COLO829 (cell line): Measurements from ENCODE around the gene NDUFS7.

Source experiments
- DNase-seq: peaks from one replicate; pipeline ENCODE4 v3.0.0; 2012; ENCODE audit warnings: low spot score

Gene NDUFS7

DNA sequence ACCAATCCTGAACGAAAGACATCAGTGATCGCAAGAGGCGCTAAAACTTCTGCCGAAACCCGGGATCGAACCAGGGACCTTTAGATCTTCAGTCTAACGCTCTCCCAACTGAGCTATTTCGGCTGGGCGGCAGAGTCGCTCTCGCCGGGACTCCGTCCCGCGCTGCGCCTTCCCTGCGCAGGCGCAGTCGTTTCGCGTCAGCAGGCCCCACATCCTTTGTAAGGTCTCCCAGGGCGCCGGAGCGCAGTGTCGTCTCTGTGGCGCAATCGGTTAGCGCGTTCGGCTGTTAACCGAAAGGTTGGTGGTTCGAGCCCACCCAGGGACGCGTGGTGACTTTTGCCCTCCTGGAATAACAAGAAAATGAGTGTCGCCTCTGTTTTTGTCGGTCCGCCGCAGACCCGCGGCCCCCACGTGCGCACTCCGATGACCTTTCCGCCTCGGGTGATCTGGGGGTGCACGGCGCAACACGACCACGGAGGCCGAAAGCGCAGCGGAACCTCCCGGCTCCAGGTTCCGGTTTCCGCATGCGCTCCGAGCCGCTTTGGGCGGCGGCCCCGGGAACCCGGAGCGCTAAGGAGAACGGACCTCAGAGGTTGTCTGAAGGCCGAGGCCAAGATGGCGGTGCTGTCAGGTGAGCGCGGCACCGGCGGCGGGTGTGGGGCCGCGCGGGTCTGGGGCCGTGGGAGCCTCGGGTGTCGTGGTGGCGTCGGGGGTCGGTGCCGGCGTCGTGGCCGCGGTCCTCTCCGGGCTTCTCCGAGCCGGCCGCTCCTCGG lies at the start of gene NDUFS7:
Gene NDUFS7 (plus strand): TSS at position 596 of the 773 bp plus-strand sequence. CDS start 20 bp downstream, at position 616.
- DNase-seq, result peak; percentile 73

GRCh38 chr19:1336079-1336684 lies 47.5 kb upstream of the NDUFS7 start:
- no peak for DNase-seq

DNA sequence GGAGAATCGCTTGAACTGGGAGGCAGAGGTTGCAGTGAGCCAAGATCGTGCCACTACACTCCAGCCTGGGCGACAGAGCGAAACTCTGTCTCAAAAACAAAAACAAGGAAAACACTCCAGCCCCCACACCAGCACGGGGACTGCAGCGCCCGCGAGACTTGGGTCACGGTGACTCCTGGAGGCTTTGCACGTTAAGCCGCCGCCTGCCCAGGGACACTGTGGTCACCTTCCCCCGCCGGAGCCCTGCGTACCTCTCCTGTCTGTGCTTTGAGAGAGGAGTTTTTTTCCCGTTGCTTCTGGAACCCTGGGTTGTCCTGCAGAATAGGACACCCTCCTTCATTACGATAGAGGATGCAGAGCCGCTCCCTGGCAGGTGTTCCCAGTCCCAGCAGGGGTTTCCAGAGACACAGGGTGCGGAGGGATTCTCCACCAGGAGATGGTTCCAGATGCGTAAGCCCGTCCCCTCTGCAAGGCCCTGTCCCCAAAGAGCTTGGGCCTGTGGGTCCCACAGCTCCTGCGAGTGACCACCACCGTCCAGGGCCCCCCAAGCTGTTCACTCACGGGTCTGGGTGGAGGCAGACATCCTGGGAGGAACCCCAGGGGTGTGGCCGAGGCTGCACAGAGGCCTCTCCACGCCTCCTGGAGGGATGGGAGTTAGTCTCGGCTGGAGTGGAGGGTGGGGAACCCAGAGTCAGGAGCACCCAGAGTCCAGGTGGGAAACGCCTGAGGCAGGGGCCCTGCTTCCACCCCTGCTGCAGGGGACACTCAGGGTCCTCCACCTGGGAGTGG lies 42.8 kb upstream of the NDUFS7 start:
- no peak for DNase-seq

DNA sequence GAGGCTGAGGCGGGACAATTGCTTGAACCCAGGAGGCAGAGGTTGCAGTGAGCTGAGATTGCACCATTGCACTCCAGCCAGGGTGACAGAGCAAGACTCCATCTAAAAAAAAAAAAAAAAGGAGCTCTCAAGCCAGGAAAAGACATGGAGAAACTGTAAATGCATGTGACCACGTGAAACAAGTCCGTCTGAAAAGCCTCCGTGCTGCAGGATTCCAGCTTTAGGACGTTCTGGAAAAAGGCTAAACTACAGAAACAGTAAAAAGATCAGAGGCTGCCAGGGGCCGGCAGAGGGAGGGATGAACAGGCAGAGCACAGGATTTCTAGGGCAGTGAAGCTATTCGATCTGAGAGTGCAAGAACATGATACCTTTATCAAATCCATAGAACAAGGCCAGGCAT lies 40.7 kb upstream of the NDUFS7 start:
- no peak for DNase-seq

DNA sequence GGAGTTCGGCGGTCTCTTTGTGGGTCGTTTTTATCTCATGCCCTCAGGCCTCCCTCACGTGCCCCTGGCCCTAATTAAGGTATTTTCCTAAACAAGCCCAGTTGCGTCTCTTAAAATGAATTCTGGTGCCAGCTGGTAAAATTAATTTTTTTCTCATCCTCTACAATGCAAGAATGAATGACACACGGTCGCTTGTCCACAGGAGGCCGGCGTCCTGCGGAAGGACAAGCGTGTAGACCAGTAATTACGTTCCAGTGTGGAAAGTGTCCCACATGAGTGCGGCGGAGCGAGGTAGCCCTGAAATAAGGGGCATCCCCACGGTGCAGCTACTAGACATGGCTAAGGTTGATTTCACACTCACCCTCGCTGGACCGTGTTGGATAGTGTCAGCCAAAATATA lies 34.5 kb upstream of the NDUFS7 start:
- DNase-seq, result no peak

DNA sequence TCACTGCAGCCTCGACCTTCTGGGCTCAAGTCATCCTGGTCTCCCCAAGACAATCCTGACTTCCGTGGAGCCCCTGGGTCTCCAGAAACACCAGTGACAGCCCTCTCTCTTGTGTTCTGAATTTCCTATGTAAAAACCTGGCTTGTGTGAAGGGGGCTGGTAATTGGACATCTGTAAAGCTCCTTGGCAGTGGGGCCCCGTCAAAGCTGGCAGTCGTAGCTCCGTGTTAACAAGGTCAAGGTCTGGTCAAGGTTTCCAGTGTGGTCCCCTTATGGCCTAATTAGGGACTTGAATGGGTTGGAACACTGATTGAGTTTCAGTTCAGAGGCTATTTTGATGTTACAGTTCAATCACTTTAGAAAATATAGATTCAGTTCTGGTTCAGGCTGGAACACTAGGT lies 32.8 kb upstream of the NDUFS7 start:
- DNase-seq, result no peak

DNA sequence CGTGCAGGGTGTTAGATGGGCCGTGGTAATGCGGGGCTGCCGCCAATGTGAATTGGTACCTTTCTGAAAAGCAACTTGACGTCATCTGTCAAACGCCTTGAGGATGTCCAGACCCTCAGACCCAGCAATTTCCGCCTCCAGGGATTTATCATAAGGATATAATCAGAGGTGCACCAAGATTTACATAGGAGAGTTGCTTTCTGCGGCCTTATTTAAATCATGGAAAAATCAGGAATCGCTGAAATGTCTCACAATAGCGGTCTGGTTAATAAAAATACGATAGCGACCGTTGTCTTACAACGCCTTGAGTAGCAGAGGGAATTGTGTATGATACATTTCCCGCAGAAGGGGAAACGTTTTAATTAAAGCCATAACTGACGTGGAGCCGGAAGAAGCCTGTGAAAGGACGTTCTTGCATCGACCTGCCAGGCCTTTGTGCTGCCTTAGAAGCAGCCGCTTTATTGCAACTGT lies 32.3 kb upstream of the NDUFS7 start:
- DNase-seq, result no peak

- no peak for DNase-seq
These were observed 30.6 kb upstream of the NDUFS7 start for GRCh38 chr19:1353144-1353543.

- no peak for DNase-seq
These were observed 28.6 kb upstream of the NDUFS7 start for GRCh38 chr19:1354970-1355567.

- DNase-seq, result no peak
These were observed 27.9 kb upstream of the NDUFS7 start for GRCh38 chr19:1355568-1356507.

GRCh38 chr19:1356508-1356865 lies 27.2 kb upstream of the NDUFS7 start:
- no peak for DNase-seq

DNA sequence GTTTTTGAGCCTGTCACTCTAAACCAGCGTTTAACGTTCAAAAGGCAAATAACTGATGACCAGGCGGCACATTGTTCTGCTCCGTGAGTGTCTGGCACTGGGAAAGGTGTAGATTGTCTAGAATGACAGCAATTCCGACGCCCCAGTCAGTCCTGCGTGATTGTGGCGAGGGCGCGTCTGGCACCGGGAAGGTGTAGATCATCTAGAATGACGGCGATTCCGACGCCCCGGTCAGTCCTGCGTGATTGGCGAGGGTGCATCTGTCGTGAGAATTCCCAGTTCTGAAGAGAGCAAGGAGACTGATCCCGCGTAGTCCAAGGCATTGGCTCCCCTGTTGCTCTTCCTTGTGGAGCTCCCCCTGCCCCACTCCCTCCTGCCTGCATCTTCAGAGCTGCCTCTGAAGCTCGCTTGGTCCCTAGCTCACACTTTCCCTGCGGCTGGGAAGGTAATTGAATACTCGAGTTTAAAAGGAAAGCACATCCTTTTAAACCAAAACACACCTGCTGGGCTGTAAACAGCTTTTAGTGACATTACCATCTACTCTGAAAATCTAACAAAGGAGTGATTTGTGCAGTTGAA lies 26.1 kb upstream of the NDUFS7 start:
- DNase-seq, result no peak

- DNase-seq, result no peak
These were observed 23.4 kb upstream of the NDUFS7 start for GRCh38 chr19:1360126-1360817.

DNA sequence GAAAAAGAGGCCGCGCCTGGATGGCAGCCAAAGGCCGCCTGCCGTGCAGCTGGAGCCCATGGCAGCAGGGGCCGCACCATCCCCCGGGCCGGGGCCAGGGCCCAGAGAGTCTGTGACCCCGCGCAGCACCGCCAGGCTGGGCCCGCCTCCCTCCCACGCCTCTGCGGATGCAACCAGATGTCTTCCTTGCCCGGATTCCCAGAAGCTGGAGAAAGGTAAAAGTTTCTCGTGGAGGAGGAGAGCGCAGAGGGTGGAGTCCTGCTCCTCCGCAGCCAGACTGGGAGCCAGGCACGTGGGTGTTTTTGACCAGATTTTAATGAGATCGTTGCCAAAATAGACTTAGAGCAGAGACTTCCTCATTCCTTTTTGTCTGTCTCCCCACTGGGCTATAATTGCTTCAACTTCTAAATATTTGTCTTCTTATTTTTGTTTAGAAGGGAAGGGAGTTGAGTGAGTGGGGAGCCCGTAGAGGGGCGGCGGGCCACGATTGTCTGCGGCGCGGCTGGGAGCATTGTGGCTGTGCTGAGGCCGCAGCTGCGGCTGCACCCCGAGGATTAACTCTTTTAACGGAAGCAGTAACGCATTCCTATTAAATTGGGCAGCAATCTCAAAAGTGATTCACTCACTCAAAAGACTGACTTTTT lies 22.8 kb upstream of the NDUFS7 start:
- DNase-seq, result peak; percentile 60

GRCh38 chr19:1361601-1362386 lies 21.9 kb upstream of the NDUFS7 start:
- DNase-seq, result peak; percentile 80

- DNase-seq, result no peak
These were observed 21.1 kb upstream of the NDUFS7 start for GRCh38 chr19:1362387-1363257.

- DNase-seq, result no peak
These were observed 20.1 kb upstream of the NDUFS7 start for GRCh38 chr19:1363599-1363998.

- no peak for DNase-seq
These were observed 19.5 kb upstream of the NDUFS7 start for GRCh38 chr19:1364070-1364704.
